ENCODE results near the gene SLX4IP.

SLX4IP gene

GRCh38 chr20:10490706-10491105 lies 55.6 kb downstream of the SLX4IP start:
- 0% methylated on average over 1 of the region's 1 CpG; no CpG with 5 or more reads in 1 of the 2 experiments for WGBS, 2 experiments
- no peaks in the 10 kb centered on the region for H3K27me3 ChIP-seq (ENCODE audit: control insufficient read depth, insufficient read depth, low read length, poor library complexity, severe bottlenecking)
- no peaks in the 10 kb centered on the region for H3K36me3 ChIP-seq (ENCODE audit: control insufficient read depth, insufficient read depth, low read length)
- peak overlapping the region; percentile 87 for H3K27ac ChIP-seq (ENCODE audit: insufficient read depth, low read depth, low read length, poor library complexity, severe bottlenecking)
- H3K4me3 ChIP-seq (ENCODE audit: insufficient read depth, low read depth, low read length): no peak overlapping the region
- H3K4me1 ChIP-seq (ENCODE audit: control insufficient read depth, insufficient read depth, low read length): peaks cover 22% of the 10 kb centered on the region
- no peaks in the 10 kb centered on the region for H3K9me3 ChIP-seq (ENCODE audit: control insufficient read depth, low read length)

GRCh38 chr20:10492065-10492464 lies 57.0 kb downstream of the SLX4IP start:
- Histone ChIP-seq H3K27ac (ENCODE audit: insufficient read depth, low read depth, low read length, poor library complexity, severe bottlenecking) (no peak overlapping the region), H3K9me3 (ENCODE audit: control insufficient read depth, low read length) (no peaks in the 10 kb centered on the region), H3K4me1 (ENCODE audit: control insufficient read depth, insufficient read depth, low read length) (peaks cover 24% of the 10 kb centered on the region), H3K36me3 (ENCODE audit: control insufficient read depth, insufficient read depth, low read length) (no peaks in the 10 kb centered on the region), H3K27me3 (ENCODE audit: control insufficient read depth, insufficient read depth, low read length, poor library complexity, severe bottlenecking) (no peaks in the 10 kb centered on the region), H3K4me3 (ENCODE audit: insufficient read depth, low read depth, low read length) (no peak overlapping the region)
- WGBS, 2 experiments: 94 to 100% methylated on average over 2 of the region's 2 CpGs

GRCh38 chr20:10492844-10493243 lies 57.7 kb downstream of the SLX4IP start:
- Histone ChIP-seq H3K4me3 (ENCODE audit: insufficient read depth, low read depth, low read length) (no peak overlapping the region), H3K36me3 (ENCODE audit: control insufficient read depth, insufficient read depth, low read length) (no peaks in the 10 kb centered on the region), H3K27ac (ENCODE audit: insufficient read depth, low read depth, low read length, poor library complexity, severe bottlenecking) (no peak overlapping the region), H3K27me3 (ENCODE audit: control insufficient read depth, insufficient read depth, low read length, poor library complexity, severe bottlenecking) (no peaks in the 10 kb centered on the region), H3K9me3 (ENCODE audit: control insufficient read depth, low read length) (no peaks in the 10 kb centered on the region), H3K4me1 (ENCODE audit: control insufficient read depth, insufficient read depth, low read length) (peaks cover 24% of the 10 kb centered on the region)
- 96 to 97% methylated on average over 1 of the region's 2 CpGs for WGBS, 2 experiments

GRCh38 chr20:10495173-10495572 lies 60.1 kb downstream of the SLX4IP start:
- Histone ChIP-seq H3K27ac (ENCODE audit: insufficient read depth, low read depth, low read length, poor library complexity, severe bottlenecking) (no peak overlapping the region), H3K36me3 (ENCODE audit: control insufficient read depth, insufficient read depth, low read length) (no peaks in the 10 kb centered on the region), H3K9me3 (ENCODE audit: control insufficient read depth, low read length) (no peaks in the 10 kb centered on the region), H3K4me3 (ENCODE audit: insufficient read depth, low read depth, low read length) (no peak overlapping the region), H3K4me1 (ENCODE audit: control insufficient read depth, insufficient read depth, low read length) (peaks cover 18% of the 10 kb centered on the region), H3K27me3 (ENCODE audit: control insufficient read depth, insufficient read depth, low read length, poor library complexity, severe bottlenecking) (no peaks in the 10 kb centered on the region)
- 78% methylated on average over 1 of the region's 2 CpGs; no CpG with 5 or more reads in 1 of the 2 experiments for WGBS, 2 experiments

GRCh38 chr20:10496465-10496864 lies 61.4 kb downstream of the SLX4IP start:
- 87 to 91% methylated on average over 2 of the region's 2 CpGs for WGBS, 2 experiments
- no peaks in the 10 kb centered on the region for H3K36me3 ChIP-seq (ENCODE audit: control insufficient read depth, insufficient read depth, low read length)
- H3K27ac ChIP-seq (ENCODE audit: insufficient read depth, low read depth, low read length, poor library complexity, severe bottlenecking): no peak overlapping the region
- no peaks in the 10 kb centered on the region for H3K27me3 ChIP-seq (ENCODE audit: control insufficient read depth, insufficient read depth, low read length, poor library complexity, severe bottlenecking)
- no peak overlapping the region for H3K4me3 ChIP-seq (ENCODE audit: insufficient read depth, low read depth, low read length)
- H3K4me1 ChIP-seq (ENCODE audit: control insufficient read depth, insufficient read depth, low read length): peaks cover 18% of the 10 kb centered on the region
- H3K9me3 ChIP-seq (ENCODE audit: control insufficient read depth, low read length): no peaks in the 10 kb centered on the region

- no peaks in the 10 kb centered on the region for H3K9me3 ChIP-seq (ENCODE audit: control insufficient read depth, low read length)
- H3K4me3 ChIP-seq (ENCODE audit: insufficient read depth, low read depth, low read length): no peak overlapping the region
- WGBS, 2 experiments: 92 to 100% methylated on average over 1 to 2 of the region's 2 CpGs
- no peaks in the 10 kb centered on the region for H3K27me3 ChIP-seq (ENCODE audit: control insufficient read depth, insufficient read depth, low read length, poor library complexity, severe bottlenecking)
- H3K4me1 ChIP-seq (ENCODE audit: control insufficient read depth, insufficient read depth, low read length): peaks cover 19% of the 10 kb centered on the region
- no peaks in the 10 kb centered on the region for H3K36me3 ChIP-seq (ENCODE audit: control insufficient read depth, insufficient read depth, low read length)
- no peak overlapping the region for H3K27ac ChIP-seq (ENCODE audit: insufficient read depth, low read depth, low read length, poor library complexity, severe bottlenecking)
These were observed 62.2 kb downstream of the SLX4IP start for GRCh38 chr20:10497283-10497682.

GRCh38 chr20:10497791-10498190 lies 62.7 kb downstream of the SLX4IP start:
- no peaks in the 10 kb centered on the region for H3K9me3 ChIP-seq (ENCODE audit: control insufficient read depth, low read length)
- H3K4me3 ChIP-seq (ENCODE audit: insufficient read depth, low read depth, low read length): no peak overlapping the region
- H3K4me1 ChIP-seq (ENCODE audit: control insufficient read depth, insufficient read depth, low read length): peaks cover 19% of the 10 kb centered on the region
- no peaks in the 10 kb centered on the region for H3K27me3 ChIP-seq (ENCODE audit: control insufficient read depth, insufficient read depth, low read length, poor library complexity, severe bottlenecking)
- H3K27ac ChIP-seq (ENCODE audit: insufficient read depth, low read depth, low read length, poor library complexity, severe bottlenecking): no peak overlapping the region
- no peaks in the 10 kb centered on the region for H3K36me3 ChIP-seq (ENCODE audit: control insufficient read depth, insufficient read depth, low read length)

GRCh38 chr20:10498200-10498599 lies 63.1 kb downstream of the SLX4IP start:
- H3K27ac ChIP-seq (ENCODE audit: insufficient read depth, low read depth, low read length, poor library complexity, severe bottlenecking): no peak overlapping the region
- H3K36me3 ChIP-seq (ENCODE audit: control insufficient read depth, insufficient read depth, low read length): no peaks in the 10 kb centered on the region
- 69 to 79% methylated on average over 1 of the region's 1 CpG for WGBS, 2 experiments
- H3K4me1 ChIP-seq (ENCODE audit: control insufficient read depth, insufficient read depth, low read length): peaks cover 19% of the 10 kb centered on the region
- H3K9me3 ChIP-seq (ENCODE audit: control insufficient read depth, low read length): no peaks in the 10 kb centered on the region
- no peaks in the 10 kb centered on the region for H3K27me3 ChIP-seq (ENCODE audit: control insufficient read depth, insufficient read depth, low read length, poor library complexity, severe bottlenecking)
- no peak overlapping the region for H3K4me3 ChIP-seq (ENCODE audit: insufficient read depth, low read depth, low read length)

- H3K4me3 ChIP-seq (ENCODE audit: insufficient read depth, low read depth, low read length): no peak overlapping the region
- 62 to 70% methylated on average over 3 to 4 of the region's 4 CpGs for WGBS, 2 experiments
These were observed 66.3 kb downstream of the SLX4IP start for GRCh38 chr20:10501402-10501801.

GRCh38 chr20:10502098-10502526 lies 67.0 kb downstream of the SLX4IP start:
- 94 to 95% methylated on average over 5 of the region's 5 CpGs for WGBS, 2 experiments
- Histone ChIP-seq H3K27ac (ENCODE audit: insufficient read depth, low read depth, low read length, poor library complexity, severe bottlenecking) (no peak overlapping the region), H3K9me3 (ENCODE audit: control insufficient read depth, low read length) (no peaks in the 10 kb centered on the region), H3K4me1 (ENCODE audit: control insufficient read depth, insufficient read depth, low read length) (peaks cover 16% of the 10 kb centered on the region), H3K4me3 (ENCODE audit: insufficient read depth, low read depth, low read length) (no peak overlapping the region), H3K36me3 (ENCODE audit: control insufficient read depth, insufficient read depth, low read length) (no peaks in the 10 kb centered on the region), H3K27me3 (ENCODE audit: control insufficient read depth, insufficient read depth, low read length, poor library complexity, severe bottlenecking) (no peaks in the 10 kb centered on the region)

More at GRCh38 chr20:10501402-10501801, 66.3 kb downstream of the SLX4IP start:
- no peaks in the 10 kb centered on the region for H3K9me3 ChIP-seq (ENCODE audit: control insufficient read depth, low read length)
- no peaks in the 10 kb centered on the region for H3K36me3 ChIP-seq (ENCODE audit: control insufficient read depth, insufficient read depth, low read length)
- H3K27me3 ChIP-seq (ENCODE audit: control insufficient read depth, insufficient read depth, low read length, poor library complexity, severe bottlenecking): no peaks in the 10 kb centered on the region
- H3K27ac ChIP-seq (ENCODE audit: insufficient read depth, low read depth, low read length, poor library complexity, severe bottlenecking): no peak overlapping the region
- H3K4me1 ChIP-seq (ENCODE audit: control insufficient read depth, insufficient read depth, low read length): peaks cover 18% of the 10 kb centered on the region

- no peak overlapping the region for H3K27ac ChIP-seq (ENCODE audit: insufficient read depth, low read depth, low read length, poor library complexity, severe bottlenecking)
- no peak overlapping the region for H3K4me3 ChIP-seq (ENCODE audit: insufficient read depth, low read depth, low read length)
- H3K36me3 ChIP-seq (ENCODE audit: control insufficient read depth, insufficient read depth, low read length): no peaks in the 10 kb centered on the region
- H3K27me3 ChIP-seq (ENCODE audit: control insufficient read depth, insufficient read depth, low read length, poor library complexity, severe bottlenecking): no peaks in the 10 kb centered on the region
- H3K9me3 ChIP-seq (ENCODE audit: control insufficient read depth, low read length): no peaks in the 10 kb centered on the region
- WGBS, 2 experiments: 96% methylated on average over 7 of the region's 7 CpGs
- H3K4me1 ChIP-seq (ENCODE audit: control insufficient read depth, insufficient read depth, low read length): peaks cover 16% of the 10 kb centered on the region
These were observed 69.5 kb downstream of the SLX4IP start for GRCh38 chr20:10504608-10504993.

All from ectodermal cell (in vitro differentiated cells).